GM12878 (cell line): Measurements from ENCODE around the gene CAMK2B. TPM values are rescaled to one million over a fixed set of nuclear protein-coding genes. Genes with fewer than 3 reads are reported as not detected.

ENCODE experiments used
- ATAC-seq: fragments of 200-7000 bp; cut with Tn5 transposase; 3 replicates; pipeline ENCODE4 v1.9.1; 2020; ENCODE audit warnings: mild to moderate bottlenecking, moderate library complexity
- BruUV-seq: library from RNA; stranded (reverse); fragments of 400-500 nt; replicated peaks from 2 replicates; lab custom pipeline; 2021; lab: Mats Ljungman, UMichigan
- CTCF ChIA-PET: fragments of 300-600 bp; sonication (Branson Sonifier 250); formaldehyde crosslinking; extraction: SDS; loops from one replicate; lab custom pipeline; 2021; ENCODE audit warnings: inconsistent platforms; lab: Yijun Ruan, JAX
- POLR2A ChIA-PET: fragments of 350-600 bp; formaldehyde crosslinking; extraction: SDS; loops from one replicate; lab custom pipeline; 2021; ENCODE audit warnings: inconsistent platforms; lab: Charles Lee
- RAD21 ChIA-PET: fragments of 300-600 bp; sonication (Branson Sonifier 250); formaldehyde crosslinking; loops from one replicate; lab custom pipeline; 2023; ENCODE audit warnings: antibody characterized with exemption; ENCODE audit not compliant: unreplicated experiment; lab: Charles Lee
- SMC1A ChIA-PET: fragments of 300-600 bp; sonication (Branson Sonifier 250); formaldehyde crosslinking; loops from one replicate; lab custom pipeline; 2023; ENCODE audit not compliant: unreplicated experiment, uncharacterized antibody; lab: Charles Lee
- DNase-seq: peaks from one replicate; pipeline ENCODE4 v3.0.0-alpha.2; 2011; ENCODE audit warnings: low read depth, low spot score
- FAIRE-seq: peaks from 3 replicates; lab custom pipeline; 2011; peaks lifted over from hg19 to GRCh38; lab: Jason Lieb, UNC
- H2AFZ ChIP-seq: 2 replicates; pipeline ENCODE4 v1.6.0; 2011; ENCODE audit warnings: low read depth, low read length, control low read depth; ENCODE audit not compliant: control insufficient read depth
- H3K27ac ChIP-seq: 2 replicates; pipeline ENCODE4 v1.5.1; 2011; ENCODE audit warnings: control low read depth; ENCODE audit not compliant: control insufficient read depth, insufficient read depth
- H3K27me3 ChIP-seq, 2 experiments: replicated peaks in 1 of 2; 2 replicates each; pipeline versions ENCODE4 v1.6.0 to v1.6.1; 2011; ENCODE audit warnings: low read length in 1 of 2; ENCODE audit not compliant: control insufficient read depth in 2 of 2, insufficient read depth in 2 of 2
- H3K36me3 ChIP-seq, 2 experiments: 2 replicates each; pipeline ENCODE4 v1.5.1; 2011; ENCODE audit warnings: low read length in 1 of 2; ENCODE audit not compliant: control insufficient read depth in 2 of 2, insufficient read depth in 2 of 2
- H3K4me1 ChIP-seq: 2 replicates; pipeline ENCODE4 v1.6.1; 2011; ENCODE audit warnings: mild to moderate bottlenecking, low read length, moderate library complexity, mixed read lengths; ENCODE audit not compliant: control insufficient read depth, insufficient read depth
- H3K4me2 ChIP-seq: 2 replicates; pipeline ENCODE4 v1.6.0; 2011; ENCODE audit warnings: control low read depth; ENCODE audit not compliant: control insufficient read depth, insufficient read depth
- H3K4me3 ChIP-seq: fragments of 200-600 bp; sonication (generic); 2 replicates; pipeline ENCODE4 v1.5.1; 2016
- H3K79me2 ChIP-seq: 2 replicates; pipeline ENCODE4 v1.6.0; 2011; ENCODE audit warnings: low read length; ENCODE audit not compliant: control insufficient read depth, insufficient read depth
- H3K9ac ChIP-seq: 2 replicates; pipeline ENCODE4 v1.8.0; 2011; ENCODE audit warnings: low read length, control low read depth, mixed read lengths; ENCODE audit not compliant: control insufficient read depth, insufficient read depth
- H3K9me3 ChIP-seq: replicated peaks from 3 replicates; pipeline ENCODE4 v1.5.1; 2011; ENCODE audit warnings: mild to moderate bottlenecking, low read length; ENCODE audit not compliant: control insufficient read depth, insufficient read depth
- H4K20me1 ChIP-seq: 2 replicates; pipeline ENCODE4 v1.6.0; 2011; ENCODE audit not compliant: control insufficient read depth, insufficient read depth
- CREB1 ChIP-seq: IDR thresholded peaks from 2 replicates; pipeline ENCODE4 v1.6.1; 2012; ENCODE audit warnings: low read depth, mild to moderate bottlenecking, inconsistent platforms
- WGBS: methylation state at CpG from one replicate; pipeline ENCODE4 v1.1.6; 2016; ENCODE audit warnings: low lambda C conversion rate; ENCODE audit not compliant: insufficient replicate concordance, insufficient coverage; ENCODE audit errors: missing lambda C conversion rate; 5-methylcytosine and 5-hydroxymethylcytosine counted together
- in situ Hi-C: fragments of 300-500 bp; cut with MboI; formaldehyde crosslinking; loops from 9 replicates; pipeline ENCODE4 v1.14.3; 2018; ENCODE audit warnings: mixed read lengths
- intact Hi-C: fragments of 100-400 bp; cut with micrococcal nuclease; formaldehyde crosslinking; loops from one replicate; pipeline ENCODE4 v1.14.2; 2022; ENCODE audit not compliant: unreplicated experiment
- polyA plus RNA-seq, 11 experiments: library from polyadenylated mRNA; depleted of rRNA in 4 of 11; unstranded in 6 of 11; stranded (reverse) in 5 of 11; fragments of >200 nt; fragmentation: Nextera tagmentation in 4 of 11; fragmentation: Illumina TruSeq in 1 of 11; extraction: Ambion mirVana in 4 of 11; extraction: Trizol in 1 of 11; gene quantifications; 1 replicate in 1 of 11; 2 replicates in 10 of 11; pipeline versions ENCODE4 v1.2.1 to v1.2.3, GENCODE V29; 2011 to 2016; ENCODE audit warnings: inconsistent platforms in 2 of 11, missing spikeins in 2 of 11, low read depth in 1 of 11
- total RNA-seq, 4 experiments: library from RNA; depleted of rRNA in 3 of 4; stranded (reverse); fragments of >200 nt in 3 of 4; fragmentation: Illumina TruSeq in 1 of 4; extraction: Trizol in 1 of 4; gene quantifications; 2 replicates each; pipeline versions ENCODE4 v1.2.1 to v1.2.3, GENCODE V29; 2013 to 2021
- TF ChIP-seq, protein P1 (sequence below), 3 experiments: IDR thresholded peaks in 2 of 3; conservative IDR thresholded peaks in 1 of 3; 2 replicates each; pipeline ENCODE4 v1.5.1; 2011; ENCODE audit warnings: low read depth in 3 of 3, low read length in 3 of 3, mild to moderate bottlenecking in 3 of 3, control low read depth in 2 of 3, moderate library complexity in 2 of 3, inconsistent platforms in 1 of 3, mixed read lengths in 1 of 3; ENCODE audit not compliant: control insufficient read depth in 2 of 3, insufficient read depth in 1 of 3; ENCODE audit errors: extremely low read depth in 1 of 3

Gene CAMK2B
- total and polyA plus RNA-seq, 10 of the 15 experiments (the other 5 are each of a cell fraction or from before 2014, with no cell fraction given), result 0.06 to 0.23 (median 0.11) TPM; not detected in 5

DNA sequence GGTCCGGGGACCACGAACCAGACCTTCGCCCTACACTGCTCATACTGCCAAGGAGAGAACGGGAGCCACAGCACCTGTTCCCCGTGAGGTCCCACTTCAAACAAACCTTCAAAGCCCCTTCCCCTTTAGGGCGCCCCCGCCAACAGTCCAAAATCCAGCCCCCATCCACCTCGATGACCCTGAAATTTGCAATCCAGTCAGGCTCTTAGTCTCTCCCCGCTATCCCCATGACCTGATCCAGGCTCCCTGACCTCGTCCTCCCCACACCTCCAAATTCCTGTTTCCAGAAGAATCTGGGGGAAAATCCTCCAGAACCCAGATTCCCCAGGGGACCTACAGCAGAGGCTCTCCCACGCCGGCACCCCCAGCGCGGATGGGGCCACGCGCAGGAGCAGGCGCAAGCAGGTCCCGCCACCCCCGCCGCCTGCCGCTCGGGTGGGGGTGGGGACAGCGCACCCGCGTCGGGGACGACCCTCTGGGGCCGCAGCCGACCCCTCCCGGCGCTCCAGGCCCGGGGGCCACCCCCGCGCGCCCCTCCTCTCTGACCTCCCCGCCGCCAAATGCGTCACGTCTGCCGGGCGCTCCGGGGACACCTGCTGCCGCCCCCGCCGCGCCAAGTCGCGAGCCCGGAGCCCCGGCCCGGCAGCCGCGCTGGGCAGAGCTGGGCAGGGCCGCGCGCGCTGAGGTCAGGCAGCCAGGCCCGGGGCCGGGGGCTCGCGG is 753 bp downstream of the CAMK2B start (continued):
- TF ChIP-seq, protein P1, sequence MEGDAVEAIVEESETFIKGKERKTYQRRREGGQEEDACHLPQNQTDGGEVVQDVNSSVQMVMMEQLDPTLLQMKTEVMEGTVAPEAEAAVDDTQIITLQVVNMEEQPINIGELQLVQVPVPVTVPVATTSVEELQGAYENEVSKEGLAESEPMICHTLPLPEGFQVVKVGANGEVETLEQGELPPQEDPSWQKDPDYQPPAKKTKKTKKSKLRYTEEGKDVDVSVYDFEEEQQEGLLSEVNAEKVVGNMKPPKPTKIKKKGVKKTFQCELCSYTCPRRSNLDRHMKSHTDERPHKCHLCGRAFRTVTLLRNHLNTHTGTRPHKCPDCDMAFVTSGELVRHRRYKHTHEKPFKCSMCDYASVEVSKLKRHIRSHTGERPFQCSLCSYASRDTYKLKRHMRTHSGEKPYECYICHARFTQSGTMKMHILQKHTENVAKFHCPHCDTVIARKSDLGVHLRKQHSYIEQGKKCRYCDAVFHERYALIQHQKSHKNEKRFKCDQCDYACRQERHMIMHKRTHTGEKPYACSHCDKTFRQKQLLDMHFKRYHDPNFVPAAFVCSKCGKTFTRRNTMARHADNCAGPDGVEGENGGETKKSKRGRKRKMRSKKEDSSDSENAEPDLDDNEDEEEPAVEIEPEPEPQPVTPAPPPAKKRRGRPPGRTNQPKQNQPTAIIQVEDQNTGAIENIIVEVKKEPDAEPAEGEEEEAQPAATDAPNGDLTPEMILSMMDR (IDR thresholded peaks at IDR 0.05 in 2 of 3, conservative IDR thresholded peaks at IDR 0.05 in 1 of 3; ENCODE audit: control insufficient read depth in 2 of 3, extremely low read depth in 1 of 3, insufficient read depth in 1 of 3, low read depth in 3 of 3, low read length in 3 of 3), result no peak

DNA sequence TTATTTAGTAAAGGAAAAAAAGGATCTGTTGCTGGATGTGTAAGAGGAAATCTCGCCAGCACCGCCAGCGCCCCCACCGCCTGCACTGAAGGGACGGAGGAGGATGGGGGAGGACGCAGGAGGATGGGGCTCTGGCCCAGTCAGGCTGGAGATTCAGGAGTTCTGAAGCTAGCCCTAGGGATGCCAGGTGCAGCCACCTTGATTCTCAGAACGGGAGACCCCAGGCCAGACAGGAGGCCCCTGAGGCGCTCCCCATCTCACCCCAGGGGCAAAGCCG is 1.3 kb downstream of the CAMK2B start:
- ATAC-seq (no peak), DNase-seq (no peak), FAIRE-seq (no peak)
- SMC1A ChIA-PET, result no interaction called here
- Histone ChIP-seq H3K79me2 (no peaks in the 10 kb centered on the region), H3K4me3 (no peak overlapping the region), H3K4me1 (no peaks in the 10 kb centered on the region), H4K20me1 (no peaks in the 10 kb centered on the region), H3K27ac (no peak overlapping the region), H2AFZ (no peak overlapping the region), H3K9me3 (no peaks in the 10 kb centered on the region), H3K4me2 (no peak overlapping the region), H3K9ac (no peak overlapping the region), H3K36me3 (no peaks in the 10 kb centered on the region), H3K27me3 (peaks cover 3 to 7% of the 10 kb centered on the region in 2 experiments; a peak in 3 of 4 replicates)
- POLR2A ChIA-PET, result no interaction called here
- RAD21 ChIA-PET, result no interaction called here
- CTCF ChIA-PET, result no interaction called here
- in situ Hi-C loops, result no loop called here
- BruUV-seq, result no TSS peak
- 0% methylated on average over 9 of the region's 9 CpGs for WGBS
- intact Hi-C loops, result no loop called here
- no peak for TF ChIP-seq CREB1
